NCI-H187 (cell line): ENCODE results near the gene ANKRD42.
A peak's percentile ranks its signal among the peaks of the same experiment; 100 is the strongest.

Experiments
- DNase-seq, 2 experiments: peaks; one replicate each; lab custom pipeline; 2025; lab: John Stamatoyannopoulos, UW

ANKRD42 gene

DNA sequence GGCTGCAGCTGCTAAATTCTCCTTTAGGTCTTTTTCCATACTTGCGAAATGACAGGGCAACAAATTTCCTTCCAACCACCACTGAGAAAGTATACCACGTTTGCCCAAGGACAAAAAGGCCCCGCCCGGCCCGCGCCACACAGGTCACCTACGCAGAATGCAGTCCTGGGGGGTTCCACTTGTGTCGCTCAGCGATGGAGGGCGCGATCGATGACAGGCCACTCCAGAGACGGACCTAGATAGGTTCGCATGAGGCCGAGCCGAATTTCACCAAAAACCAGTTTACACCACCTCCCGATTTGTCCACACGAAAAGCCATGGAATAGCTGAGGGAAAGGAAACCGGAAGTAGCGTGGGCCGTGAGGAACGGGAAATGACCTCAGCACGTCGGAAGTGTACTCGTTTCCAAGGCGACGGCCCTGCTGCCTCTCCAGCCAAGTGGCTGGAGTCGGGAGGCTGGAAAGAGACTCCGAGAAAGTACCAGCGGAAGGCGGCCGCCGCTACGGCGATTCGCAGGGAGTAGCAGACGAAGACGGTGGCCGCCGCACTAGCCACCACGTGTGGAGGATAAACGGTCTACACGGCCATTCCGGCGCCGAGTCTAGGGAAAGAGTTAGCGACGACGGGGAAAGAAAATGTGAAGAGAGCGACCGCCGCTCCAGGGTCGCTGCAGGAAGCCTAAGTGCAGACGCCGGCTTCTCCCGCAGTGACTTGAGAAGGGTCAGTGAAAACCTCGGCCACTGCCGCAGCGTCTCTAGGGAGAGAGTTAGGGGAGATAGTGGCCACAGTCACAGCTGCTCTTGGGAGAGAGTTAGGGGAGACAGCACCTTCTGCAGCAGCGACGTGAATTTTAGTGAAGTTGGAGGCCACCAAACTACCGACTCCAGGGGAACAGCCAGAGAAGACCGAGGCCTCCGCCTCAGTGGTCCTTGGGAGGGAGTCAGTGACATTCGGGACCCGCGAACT is at the start of gene ANKRD42:
Gene ANKRD42, plus strand, starts transcription at position 398 of the 966 bp plus-strand sequence. CDS start 959 bp downstream, outside the sequence.
- peak; percentile 68 to 80 for DNase-seq

DNA sequence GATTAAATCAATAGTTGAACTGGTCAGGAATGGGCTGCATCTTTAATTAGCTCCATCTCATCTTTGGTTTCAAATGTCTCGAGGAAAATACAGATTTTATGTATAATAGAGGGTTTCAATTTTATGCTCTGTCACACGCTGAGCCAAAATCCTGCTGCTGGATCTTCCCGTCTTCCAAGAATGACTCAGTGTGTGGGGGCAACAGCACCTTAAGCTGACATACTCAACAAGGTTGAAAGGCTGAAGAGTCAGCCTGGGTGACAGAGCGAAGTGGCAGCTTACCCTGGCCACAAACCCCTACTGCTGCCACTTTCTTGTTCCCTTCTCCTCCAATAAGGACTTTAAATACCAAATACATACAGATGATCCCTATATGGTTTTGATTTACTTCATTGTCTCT is 45.6 kb upstream of the ANKRD42 start:
- DNase-seq: no peak

DNA sequence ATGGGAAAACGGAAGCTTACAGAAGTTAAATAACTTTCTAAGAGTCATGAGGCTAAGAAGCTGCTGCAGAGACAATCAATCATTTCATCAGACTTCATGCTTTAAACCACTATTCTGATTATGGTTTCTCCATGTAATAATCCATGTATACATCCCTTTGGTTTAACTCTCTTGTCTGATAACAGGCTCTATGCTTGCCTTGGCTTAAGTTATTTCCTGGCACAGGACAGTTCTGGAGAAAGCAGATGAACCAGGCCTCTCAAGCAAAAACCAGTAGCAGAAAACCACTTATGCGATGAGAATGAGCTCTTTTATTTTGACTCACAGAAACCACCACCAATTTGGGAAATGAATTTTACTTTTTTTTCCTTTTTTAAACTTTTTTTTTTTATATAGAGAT is 43.1 kb upstream of the ANKRD42 start:
- DNase-seq: no peak

DNA sequence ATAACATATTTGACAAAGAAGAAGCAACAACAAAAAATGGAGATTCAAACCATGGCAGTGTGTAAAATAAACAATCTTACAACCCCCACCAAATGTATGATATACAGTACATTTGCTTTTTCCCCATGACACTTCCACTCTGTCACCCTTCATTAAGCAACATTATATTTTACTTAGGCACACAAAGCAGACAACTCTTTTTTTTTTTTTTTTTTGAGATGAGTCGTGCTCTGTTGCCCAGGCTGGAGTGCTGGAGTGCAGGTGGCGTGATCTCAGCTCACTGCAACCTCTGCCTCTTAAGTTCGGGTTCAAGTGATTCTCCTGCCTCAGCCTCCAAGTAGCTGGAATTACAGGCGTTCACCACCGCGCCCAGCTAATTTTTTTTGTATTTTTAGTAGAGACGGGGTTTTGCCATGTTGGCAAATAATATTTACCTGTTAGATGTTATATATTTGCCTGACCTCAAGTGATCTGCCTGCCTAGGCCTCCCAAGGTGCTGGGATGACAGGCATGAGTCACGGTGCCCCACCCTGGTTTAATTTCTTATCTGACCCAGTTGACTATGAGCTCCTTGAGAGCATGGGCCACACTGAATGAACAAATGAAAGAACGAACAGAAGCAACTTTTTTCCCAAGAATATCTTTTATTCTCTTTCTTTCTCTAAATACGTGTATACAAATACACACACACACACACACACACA is 42.1 kb upstream of the ANKRD42 start:
- DNase-seq: no peak

DNA sequence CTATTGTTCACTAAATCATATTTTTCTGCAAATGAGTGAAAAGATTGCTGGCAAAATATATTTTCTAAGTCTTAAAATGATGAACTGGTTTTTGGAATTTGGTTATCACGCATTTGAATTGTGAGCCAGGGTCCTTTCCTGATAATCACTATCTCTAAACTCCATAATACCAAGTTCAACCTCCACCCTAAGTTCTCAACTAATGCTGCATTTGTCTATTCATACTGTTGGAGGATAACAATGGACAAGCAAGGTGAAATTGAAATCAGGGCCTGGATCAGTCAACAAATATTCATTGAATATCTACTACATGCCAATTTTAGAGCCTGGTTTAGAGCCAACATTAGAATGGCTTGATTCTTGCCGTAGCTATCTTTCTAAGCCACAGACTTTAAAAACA is 41.2 kb upstream of the ANKRD42 start:
- no peak for DNase-seq

DNA sequence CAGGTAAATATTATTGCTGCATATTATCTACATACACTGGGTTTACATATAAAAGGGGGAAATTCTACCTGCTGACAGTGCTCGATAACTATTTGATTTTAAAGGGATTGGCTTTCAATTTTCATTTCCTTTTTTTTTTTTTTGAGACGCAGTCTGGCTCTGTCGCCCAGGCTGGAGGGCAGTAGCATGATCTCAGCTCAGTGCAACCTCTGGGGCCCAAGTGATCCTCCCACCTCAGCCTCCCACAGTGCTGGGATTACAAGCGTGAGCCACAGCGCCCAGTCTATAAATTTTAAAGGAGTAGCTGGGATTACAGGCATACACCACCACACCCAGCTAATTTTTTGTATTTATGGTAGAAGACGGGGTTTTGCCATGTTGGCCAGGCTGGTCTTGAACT is 39.7 kb upstream of the ANKRD42 start:
- DNase-seq: no peak

DNA sequence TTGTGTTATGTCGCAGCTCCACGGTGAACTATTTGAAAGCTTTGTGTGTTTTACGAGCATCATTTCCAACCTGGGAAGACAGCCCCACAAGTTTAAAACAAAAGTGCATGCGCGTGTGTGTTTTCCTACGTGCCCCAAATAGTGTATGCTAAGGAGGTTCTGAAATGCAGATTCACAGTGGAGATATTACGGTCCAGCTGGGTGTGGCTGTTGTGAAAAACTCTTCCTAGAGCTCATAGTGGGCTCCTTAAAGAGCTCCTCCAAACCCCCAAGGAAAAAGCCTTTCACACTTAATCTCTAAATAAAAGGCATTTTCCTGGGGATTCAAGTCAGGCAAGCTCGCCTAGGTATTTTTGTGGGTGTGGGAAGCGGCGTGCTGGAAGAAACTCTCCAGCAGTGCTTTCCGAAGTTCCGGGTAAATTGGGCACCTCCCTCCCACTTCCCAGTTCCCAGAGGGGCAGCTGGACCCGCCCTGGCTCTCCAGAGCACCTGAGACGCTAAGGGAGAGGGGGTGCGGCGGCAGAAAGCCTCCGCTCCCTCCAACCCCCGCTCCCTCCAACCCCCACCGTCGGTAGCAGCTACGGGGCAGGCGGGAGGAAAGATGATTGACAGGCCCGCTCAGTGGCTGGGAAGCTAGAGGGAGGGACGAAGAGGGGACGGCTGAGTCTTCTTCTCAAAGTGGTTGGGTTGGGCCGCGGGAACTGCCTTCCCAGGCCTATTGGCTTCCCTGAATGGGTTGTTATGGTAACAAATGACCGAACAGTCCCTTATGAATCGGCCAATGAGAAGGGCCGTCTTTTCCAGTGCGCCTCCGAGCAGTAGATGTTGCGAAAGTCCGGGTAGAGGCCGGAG is 37.1 kb upstream of the ANKRD42 start:
- peak; percentile 98 to 100 for DNase-seq

DNA sequence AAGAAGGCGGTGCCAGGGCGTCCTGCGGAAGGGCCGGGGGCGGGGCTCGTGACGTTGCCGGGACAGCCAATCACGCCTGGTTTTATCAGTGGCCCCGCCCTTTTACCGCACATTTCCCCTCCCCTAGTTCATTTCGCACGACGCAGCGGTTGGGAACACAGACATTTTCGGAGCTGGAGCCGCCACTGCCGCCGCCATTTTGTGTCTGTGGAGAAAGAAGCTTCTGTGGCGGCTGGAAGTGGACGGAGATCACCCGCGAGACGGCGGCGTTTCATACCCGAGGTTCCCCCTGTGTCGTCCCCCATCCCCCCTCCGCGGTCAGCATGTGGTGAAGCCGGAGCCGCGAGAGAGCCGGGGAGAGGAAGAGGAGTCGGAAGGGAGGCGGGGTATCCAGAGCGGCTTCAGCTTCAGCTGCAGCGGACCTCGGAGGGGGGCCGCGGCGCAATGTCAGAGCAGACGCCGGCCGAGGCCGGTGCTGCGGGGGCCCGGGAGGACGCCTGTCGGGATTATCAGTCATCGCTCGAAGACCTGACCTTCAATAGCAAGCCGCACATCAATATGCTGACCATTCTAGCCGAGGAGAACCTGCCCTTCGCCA is 36.4 kb upstream of the ANKRD42 start, which contains the start of gene PCF11:
Gene PCF11, plus strand, starts transcription at position 136 of the 598 bp plus-strand sequence. Its CDS starts 309 bp downstream, at position 445.
- no peak for DNase-seq

DNA sequence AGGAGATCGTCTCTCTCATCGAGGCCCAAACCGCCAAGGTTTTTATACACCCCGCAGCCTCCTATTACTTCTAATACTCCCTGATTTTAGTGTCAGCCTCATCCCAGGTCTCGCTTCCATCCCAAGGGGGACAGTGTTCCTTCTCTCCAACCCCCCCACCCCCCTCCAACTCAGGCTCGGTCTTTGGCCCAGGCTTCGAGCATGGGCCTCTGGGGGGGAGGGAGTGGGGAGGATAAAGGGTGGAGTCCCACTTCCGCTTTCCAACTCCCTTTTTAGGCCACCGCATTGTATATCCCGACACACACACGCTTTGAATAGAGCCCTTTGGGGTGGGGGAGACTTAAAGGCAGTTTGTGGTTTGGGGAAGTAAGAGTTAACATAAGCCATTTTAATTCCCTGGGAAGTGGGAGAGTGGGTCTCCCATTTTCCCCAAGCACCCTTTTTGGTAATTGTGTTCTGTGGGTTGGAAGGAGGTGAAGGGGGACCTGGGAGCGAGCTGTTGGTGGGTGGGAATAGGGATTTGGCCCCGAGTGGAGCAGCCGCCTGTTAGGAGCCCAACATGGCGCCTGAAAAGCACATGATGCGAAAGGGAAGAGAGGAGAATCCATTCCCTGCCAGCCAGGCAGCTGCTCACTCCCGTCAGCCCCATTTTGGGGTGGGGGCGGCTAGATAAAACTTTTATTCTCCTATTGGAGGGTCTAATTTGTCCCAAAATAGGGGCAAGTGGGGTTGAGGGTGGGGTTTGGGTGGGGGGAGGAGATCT is 35.7 kb upstream of the ANKRD42 start:
- DNase-seq: peak; percentile 4 to 13

DNA sequence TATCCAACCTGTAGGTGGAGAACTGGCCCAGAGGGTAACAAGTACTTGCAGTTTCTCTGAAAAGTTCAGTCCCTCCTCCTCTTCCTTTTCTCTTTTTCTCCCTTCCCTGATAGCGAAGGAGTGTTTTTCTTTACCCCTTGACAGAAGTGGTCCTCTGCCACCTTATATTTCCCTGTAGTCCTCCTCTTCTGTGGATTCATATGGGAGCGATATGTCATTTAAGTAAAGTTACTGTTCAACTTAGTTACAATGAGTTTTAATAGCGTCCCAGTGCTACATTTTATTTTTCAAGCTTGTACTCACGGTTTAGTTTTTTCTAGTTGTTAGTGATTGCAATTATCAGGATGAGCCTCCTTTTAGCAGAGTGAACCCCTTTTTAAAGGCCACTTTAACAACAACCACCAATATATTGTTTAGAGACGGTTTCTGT is 35.1 kb upstream of the ANKRD42 start:
- no peak for DNase-seq

DNA sequence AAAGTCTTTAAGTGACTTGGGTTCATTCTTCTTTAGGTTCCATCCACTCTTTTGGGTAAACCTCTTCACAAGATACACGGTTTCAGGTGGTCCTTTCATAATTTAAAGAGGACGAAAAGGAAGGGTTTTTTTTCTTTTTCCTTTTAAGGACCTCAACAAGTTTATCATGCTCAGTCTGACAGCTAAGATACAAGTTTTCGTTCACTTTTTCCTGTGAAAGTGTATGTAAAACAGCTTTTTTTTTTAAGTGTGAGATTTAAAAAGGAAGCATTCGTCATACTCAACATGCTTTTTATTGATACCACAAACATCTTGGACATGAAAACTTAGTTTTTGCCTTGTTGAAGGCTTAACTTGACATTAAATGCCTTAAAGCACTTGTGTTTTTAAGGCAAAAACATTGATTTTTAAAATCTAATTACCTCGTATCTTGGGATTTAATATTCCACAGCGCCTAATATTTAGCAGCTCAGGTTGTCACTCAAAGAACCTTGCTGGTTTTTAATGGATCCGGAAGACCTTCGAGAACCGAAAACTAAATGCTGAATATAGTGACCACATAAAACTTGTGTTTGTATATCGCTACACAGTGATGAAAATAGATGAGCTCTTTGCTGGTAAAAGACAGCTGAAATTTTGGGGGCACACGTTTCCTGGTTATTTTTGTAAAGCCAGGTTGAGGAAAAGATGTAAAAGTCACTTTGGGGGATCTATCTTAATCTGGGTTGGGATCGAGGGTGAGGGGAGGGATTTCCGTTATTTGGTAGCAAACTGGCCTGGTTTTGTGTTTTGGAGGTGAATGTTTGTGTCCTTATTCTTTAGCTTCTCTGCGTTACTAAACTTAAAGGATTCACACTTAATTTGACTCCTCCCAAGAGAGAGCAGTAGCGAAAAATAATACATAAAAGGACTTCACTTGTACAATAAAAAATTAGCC is 34.3 kb upstream of the ANKRD42 start:
- DNase-seq: no peak

DNA sequence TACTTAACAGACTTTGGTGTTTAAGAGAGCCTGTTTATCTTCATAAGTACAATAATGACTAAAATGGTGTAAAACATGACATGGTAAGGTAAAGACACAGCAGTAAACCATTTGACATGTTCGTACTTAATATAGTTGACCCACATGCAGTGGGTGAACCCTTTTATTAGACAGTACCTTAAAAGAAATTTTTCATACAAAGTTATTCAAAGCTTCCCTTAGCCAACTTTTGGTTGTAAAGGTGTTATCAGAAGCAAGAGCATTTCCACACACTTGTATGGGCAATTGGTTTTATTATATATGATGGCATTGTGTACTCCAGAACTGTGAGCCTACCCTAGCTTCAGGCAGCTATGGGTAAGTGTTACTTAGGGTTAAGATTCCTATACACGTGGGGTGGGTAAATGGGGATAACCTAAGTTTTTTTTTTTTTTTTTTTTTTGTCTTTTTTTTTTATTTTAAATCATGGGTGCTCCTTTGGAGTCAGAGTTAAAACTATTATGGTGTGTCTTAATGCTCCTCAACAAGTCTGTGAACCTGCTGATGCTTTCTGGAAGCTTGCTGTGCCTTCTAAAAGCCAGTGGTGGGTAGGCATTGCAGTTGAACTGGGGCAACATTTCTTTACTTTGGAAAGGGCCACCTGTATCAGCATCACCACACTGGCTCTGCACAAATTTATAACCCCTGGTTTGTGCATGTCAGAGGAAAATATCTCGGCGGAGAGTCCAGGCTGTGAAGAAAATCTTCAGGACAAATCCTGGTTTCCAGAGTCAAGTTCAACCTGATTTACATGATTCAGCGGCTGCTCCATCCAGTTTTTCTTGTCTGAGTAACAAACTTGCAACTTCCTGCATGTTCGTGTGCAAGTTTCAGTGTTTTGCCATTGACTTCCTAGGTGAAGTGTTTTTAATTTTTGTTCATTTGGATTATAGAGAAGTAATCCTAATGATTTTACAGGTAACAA is 33.3 kb upstream of the ANKRD42 start:
- DNase-seq: no peak

DNA sequence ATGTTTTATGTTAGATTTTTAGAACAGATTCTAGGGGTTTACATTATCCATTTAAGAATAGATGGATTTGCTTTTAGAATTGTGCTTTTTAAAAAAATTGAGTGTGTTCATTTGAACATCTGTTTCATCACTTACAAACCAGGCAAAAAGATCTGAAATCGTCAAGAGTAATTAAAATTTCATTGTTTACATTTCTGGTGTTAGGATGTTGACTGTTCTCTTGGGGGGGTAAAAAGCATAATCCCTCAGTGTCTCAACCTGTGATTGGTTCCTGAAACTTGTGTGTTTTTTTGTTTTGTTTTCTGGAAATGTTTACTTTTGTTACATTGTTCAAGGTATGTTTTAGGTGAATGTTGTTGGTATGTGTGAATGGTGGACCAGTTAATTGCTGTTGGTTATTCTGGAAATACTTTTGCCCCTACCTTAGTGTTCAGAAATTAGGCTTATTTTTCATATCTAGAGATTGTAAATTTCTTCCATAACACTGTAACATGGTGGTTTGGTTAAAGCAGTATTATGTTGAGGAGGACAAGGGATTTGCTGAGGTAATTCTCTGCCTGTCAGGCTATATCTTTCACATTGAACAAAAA is 31.8 kb upstream of the ANKRD42 start:
- DNase-seq: no peak

DNA sequence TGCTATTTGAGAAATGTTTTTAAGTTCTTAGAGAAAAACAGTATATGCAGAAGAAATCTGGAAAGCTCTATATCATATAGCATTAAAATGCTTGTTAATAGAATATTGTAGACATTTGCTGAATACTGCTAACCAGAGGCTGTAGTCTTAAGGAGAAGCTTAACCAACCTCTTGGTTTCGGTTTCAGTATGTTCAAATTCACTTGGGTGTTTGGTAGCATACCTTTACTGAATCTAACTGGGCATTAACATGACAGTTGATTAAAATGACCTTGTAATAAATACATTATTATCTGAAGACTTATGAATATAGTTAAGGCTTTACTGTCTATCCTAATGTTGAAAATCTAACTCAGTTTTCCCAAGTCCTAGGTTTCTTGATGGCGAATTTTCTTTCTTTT is 31.1 kb upstream of the ANKRD42 start:
- no peak for DNase-seq

DNA sequence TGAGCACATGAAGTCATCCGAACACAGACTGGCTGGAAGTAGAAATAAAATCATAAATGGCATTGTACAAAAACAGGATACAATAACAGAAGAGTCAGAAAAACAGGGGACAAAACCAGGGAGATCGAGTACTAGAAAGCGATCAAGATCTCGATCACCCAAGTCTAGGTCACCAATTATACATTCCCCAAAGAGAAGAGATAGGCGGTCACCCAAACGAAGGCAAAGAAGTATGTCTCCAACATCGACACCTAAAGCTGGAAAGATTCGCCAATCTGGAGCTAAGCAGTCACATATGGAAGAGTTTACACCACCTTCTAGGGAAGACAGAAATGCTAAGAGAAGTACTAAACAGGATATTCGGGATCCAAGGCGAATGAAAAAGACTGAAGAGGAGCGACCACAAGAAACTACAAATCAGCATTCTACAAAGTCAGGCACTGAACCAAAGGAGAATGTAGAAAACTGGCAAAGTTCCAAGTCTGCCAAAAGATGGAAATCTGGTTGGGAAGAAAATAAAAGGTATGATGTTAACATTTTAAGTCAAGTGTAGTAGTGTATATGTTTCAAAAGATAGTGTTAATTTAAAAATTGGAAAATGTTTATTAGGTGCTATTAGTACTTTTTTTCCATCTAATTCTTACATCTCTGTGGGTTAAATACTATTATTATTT is 27.2 kb upstream of the ANKRD42 start:
- DNase-seq: no peak

DNA sequence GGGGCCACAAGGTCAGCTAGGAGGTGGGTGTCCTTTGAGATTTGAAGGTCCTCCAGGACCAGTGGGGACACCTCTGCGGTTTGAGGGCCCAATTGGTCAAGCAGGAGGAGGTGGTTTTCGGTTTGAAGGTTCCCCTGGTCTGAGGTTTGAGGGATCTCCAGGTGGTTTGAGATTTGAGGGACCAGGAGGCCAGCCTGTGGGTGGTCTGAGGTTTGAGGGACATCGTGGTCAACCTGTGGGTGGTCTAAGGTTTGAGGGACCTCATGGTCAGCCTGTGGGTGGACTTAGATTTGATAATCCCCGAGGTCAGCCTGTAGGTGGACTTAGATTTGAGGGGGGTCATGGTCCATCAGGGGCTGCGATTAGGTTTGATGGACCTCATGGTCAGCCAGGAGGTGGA is 24.8 kb upstream of the ANKRD42 start:
- DNase-seq: no peak

DNA sequence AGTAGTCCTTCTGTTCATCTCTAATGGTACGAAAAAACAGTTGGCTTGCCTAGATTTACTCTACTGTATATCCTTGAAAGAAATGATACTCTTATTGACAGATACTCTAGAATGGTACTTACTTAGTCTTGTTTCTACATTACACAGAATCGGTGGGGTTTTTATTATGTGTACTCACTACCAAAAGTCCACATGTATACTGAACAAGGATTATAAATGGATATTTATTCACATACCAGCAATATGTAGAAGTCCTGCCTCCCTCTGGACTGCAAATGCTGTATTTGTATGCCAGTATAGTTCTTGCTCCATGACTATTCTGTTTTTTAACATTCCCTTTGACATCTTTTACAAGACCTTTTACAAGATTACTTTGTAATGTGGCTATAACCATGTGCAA is 22.6 kb upstream of the ANKRD42 start:
- DNase-seq: no peak

DNA sequence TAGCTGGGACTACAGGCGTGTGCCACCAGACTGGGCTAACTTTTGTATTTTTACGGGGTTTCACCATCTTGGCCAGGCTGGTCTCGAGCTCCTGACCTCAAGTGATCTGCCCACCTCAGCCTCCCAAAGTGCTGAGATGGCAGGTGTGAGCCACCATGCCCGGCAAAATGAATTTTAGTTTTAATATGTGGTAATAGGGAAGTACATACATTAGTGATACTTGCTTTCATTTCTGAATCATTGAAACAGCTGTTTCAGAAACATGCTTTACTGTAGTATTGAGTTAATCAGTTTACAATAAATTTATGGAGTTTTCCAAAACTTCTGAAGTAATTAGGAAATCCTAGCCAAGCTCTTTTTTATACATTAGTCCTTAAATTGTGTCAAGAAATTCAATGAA is 21.0 kb upstream of the ANKRD42 start:
- no peak for DNase-seq
